Esophagus muscularis mucosa (tissue), 4 donors: ENCODE measurements around the gene LANCL1.

ENCODE experiments used
- CTCF ChIP-seq, 3 experiments: fragments of 200-600 bp in 2 of 3; fragments of 450-650 bp in 1 of 3; sonication (generic) in 2 of 3; IDR thresholded peaks; one replicate each; pipeline ENCODE4 v1.5.1; 2017 to 2019; ENCODE audit warnings: antibody characterized with exemption in 3 of 3, mild to moderate bottlenecking in 2 of 3, moderate library complexity in 1 of 3
- EP300 ChIP-seq: sonication (generic); formaldehyde crosslinking; IDR thresholded peaks from one replicate; pipeline ENCODE4 v1.6.1; 2017; ENCODE audit warnings: antibody characterized with exemption
- POLR2A ChIP-seq: fragments of 450-650 bp; IDR thresholded peaks from one replicate; pipeline ENCODE4 v1.6.1; 2017; ENCODE audit warnings: antibody characterized with exemption, moderate library complexity, mild to moderate bottlenecking, low read depth

GRCh38 chr2:210410542-210410941, 66.0 kb downstream of the LANCL1 start:
- no peak for TF ChIP-seq POLR2A
- no peak for TF ChIP-seq CTCF (IDR thresholded peaks at IDR 0.05)
- TF ChIP-seq EP300 = no peak
